ENCODE measurements around the gene VIPR1. TPM values are rescaled to one million over a fixed set of nuclear protein-coding genes. Genes with fewer than 3 reads are reported as not detected.

Gene VIPR1, protein sequence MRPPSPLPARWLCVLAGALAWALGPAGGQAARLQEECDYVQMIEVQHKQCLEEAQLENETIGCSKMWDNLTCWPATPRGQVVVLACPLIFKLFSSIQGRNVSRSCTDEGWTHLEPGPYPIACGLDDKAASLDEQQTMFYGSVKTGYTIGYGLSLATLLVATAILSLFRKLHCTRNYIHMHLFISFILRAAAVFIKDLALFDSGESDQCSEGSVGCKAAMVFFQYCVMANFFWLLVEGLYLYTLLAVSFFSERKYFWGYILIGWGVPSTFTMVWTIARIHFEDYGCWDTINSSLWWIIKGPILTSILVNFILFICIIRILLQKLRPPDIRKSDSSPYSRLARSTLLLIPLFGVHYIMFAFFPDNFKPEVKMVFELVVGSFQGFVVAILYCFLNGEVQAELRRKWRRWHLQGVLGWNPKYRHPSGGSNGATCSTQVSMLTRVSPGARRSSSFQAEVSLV
- total RNA-seq (2022) (16.6 and 19.2 TPM in 2 replicates), Bru-seq, nascent RNA (percentile 44 among the genes with signal in this experiment), BruChase-seq, experiment 1, labeled RNA remaining after a 6-hour chase (percentile 49 among the genes with signal in this experiment), BruChase-seq, experiment 2, labeled RNA remaining after a 2-hour chase (percentile 50 among the genes with signal in this experiment)
- long read RNA-seq, transcript VIPR1-201 (13 exons, 2,773 nt) = major isoform, 5 of 17 reads
- long read RNA-seq, partial matches to known transcripts = 3 of 17 reads
- long read RNA-seq, other reads (novel, unspliced or antisense) = 7 of 17 reads

DNA sequence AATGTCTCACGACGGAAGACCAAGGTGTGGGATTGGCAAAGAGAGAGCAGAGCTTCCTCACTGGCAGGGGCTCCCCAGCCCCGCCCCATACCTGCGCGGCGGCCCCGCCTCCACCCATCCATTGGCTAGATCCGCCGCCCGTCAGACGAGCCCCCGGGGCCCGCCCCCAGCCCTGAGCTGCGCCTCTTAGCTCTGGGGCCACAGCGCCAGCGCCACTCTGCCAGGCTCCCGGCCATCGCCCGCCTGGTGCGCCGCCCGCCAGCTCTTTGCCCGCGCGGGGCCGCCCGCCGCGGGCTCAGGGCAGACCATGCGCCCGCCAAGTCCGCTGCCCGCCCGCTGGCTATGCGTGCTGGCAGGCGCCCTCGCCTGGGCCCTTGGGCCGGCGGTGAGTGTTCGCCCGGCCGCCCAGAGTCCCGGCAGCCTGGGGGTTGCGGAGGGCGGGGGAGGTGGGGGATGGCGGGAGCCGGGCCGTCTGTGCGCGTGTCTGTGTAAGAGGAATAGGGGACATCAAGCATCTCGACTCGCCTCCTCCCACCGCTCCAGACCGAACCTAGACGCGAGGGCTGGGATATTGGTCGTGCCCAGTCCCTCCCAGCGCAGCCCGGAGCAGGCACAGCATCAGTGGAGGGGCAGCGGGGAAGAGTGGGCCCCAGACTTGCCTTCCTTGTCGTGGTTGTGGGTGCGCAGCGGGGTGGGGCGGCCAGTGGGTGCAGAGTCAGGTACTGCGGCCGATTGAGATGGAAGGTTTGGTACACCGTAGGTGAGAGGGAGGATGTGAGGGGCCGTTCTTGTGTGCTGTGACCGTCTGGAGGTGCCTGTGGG is at the start of gene VIPR1:
Gene VIPR1, plus strand, starts transcription at position 215 of the 822 bp plus-strand sequence. Its CDS starts 93 bp downstream, at position 308.
- H3K4me3 Mint-ChIP-seq (ENCODE audit: low read depth, unreplicated experiment) = peak within 1 kb of the TSS; percentile 80
- BruUV-seq (replicated peaks) = no TSS peak
- H3K27me3 Mint-ChIP-seq (ENCODE audit: unreplicated experiment) = peaks cover 18% of the 10 kb centered on the region

DNA sequence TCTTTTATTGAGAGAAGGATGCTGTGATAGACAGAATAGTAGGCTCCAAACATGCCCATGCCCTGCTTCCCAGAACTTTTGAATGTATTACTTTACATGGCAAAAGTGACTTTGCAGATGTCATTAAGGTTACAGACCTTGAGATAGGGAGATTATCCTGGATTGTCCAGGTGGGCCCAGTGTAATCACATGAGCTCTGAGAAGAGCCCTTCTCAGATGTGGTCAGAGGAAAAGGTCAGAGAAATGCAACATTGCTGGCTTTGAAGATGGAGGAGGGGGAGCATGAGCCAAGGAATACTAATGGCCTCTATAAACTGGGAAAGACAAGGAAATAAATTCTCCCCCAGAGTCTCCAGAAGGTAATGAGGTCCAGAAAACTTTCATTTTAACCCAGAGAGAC is 46.2 kb upstream of the VIPR1 start:
- TF ChIP-seq, protein P1, sequence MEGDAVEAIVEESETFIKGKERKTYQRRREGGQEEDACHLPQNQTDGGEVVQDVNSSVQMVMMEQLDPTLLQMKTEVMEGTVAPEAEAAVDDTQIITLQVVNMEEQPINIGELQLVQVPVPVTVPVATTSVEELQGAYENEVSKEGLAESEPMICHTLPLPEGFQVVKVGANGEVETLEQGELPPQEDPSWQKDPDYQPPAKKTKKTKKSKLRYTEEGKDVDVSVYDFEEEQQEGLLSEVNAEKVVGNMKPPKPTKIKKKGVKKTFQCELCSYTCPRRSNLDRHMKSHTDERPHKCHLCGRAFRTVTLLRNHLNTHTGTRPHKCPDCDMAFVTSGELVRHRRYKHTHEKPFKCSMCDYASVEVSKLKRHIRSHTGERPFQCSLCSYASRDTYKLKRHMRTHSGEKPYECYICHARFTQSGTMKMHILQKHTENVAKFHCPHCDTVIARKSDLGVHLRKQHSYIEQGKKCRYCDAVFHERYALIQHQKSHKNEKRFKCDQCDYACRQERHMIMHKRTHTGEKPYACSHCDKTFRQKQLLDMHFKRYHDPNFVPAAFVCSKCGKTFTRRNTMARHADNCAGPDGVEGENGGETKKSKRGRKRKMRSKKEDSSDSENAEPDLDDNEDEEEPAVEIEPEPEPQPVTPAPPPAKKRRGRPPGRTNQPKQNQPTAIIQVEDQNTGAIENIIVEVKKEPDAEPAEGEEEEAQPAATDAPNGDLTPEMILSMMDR (IDR thresholded peaks at IDR 0.05; ENCODE audit: unreplicated experiment) = no peak
- Mint-ChIP-seq H3K9me3 (ENCODE audit: low read depth, unreplicated experiment) (peaks cover 5% of the 10 kb centered on the region), H3K4me3 (ENCODE audit: low read depth, unreplicated experiment) (no peak overlapping the region), H3K27me3 (ENCODE audit: unreplicated experiment) (no peaks in the 10 kb centered on the region), H3K4me1 (ENCODE audit: low read depth, unreplicated experiment) (no peaks in the 10 kb centered on the region), H3K36me3 (ENCODE audit: insufficient read depth, unreplicated experiment) (no peaks in the 10 kb centered on the region), H3K27ac (ENCODE audit: unreplicated experiment) (no peak overlapping the region)
- CTCF ChIA-PET = no interaction called here
- no TSS peak for BruUV-seq (replicated peaks)
- intact Hi-C loops (cut with micrococcal nuclease; ENCODE audit: unreplicated experiment) = loop anchor here (10.0 kb wide), 1 partner anchor 89 kb away; no protein-coding TSS in a partner anchor
- DNase-seq = no peak

More for the DNA sequence above, at the start of gene VIPR1:
- H3K4me1 Mint-ChIP-seq (ENCODE audit: low read depth, unreplicated experiment) = peaks cover 34% of the 10 kb centered on the region
- CTCF ChIA-PET = interaction anchor here (0.5 to 1.2 kb wide), 12 partner anchors 11 to 410 kb away, joined by 3 to 9 read pairs (median 4); no protein-coding TSS in a partner anchor
- peaks cover 21% of the 10 kb centered on the region for H3K36me3 Mint-ChIP-seq (ENCODE audit: insufficient read depth, unreplicated experiment)
- intact Hi-C loops (cut with micrococcal nuclease; ENCODE audit: unreplicated experiment) = no loop called here
- DNase-seq = peak; percentile 97
- TF ChIP-seq, protein P1 (IDR thresholded peaks at IDR 0.05; ENCODE audit: unreplicated experiment) = no peak
- H3K9me3 Mint-ChIP-seq (ENCODE audit: low read depth, unreplicated experiment) = no peaks in the 10 kb centered on the region
- H3K27ac Mint-ChIP-seq (ENCODE audit: unreplicated experiment) = peak within 1 kb of the TSS; percentile 72

DNA sequence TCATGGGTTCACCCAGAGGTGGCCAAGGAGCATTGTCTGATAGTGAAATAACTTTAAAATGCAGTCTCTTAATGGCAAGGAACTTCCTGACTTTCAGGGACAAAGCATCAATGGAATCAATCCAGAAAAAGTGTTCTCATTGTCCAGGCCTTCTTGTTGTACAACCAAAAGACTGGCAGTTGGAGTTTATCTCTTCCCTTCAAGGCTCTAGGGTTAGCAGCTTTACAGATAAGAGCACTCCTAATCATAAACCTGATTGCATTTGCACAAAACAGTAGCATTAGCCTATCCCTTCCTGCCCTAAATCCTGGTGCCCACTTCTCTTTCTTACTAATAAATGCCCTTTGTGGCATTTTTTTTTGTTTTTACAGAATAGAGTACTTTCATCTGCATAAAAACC is 43.3 kb upstream of the VIPR1 start:
- CTCF ChIA-PET = no interaction called here

More for the DNA sequence above, 43.3 kb upstream of the VIPR1 start:
- no peak for DNase-seq
- Mint-ChIP-seq H3K4me3 (ENCODE audit: low read depth, unreplicated experiment) (no peak overlapping the region), H3K27ac (ENCODE audit: unreplicated experiment) (no peak overlapping the region), H3K27me3 (ENCODE audit: unreplicated experiment) (no peaks in the 10 kb centered on the region), H3K9me3 (ENCODE audit: low read depth, unreplicated experiment) (peaks cover 2% of the 10 kb centered on the region), H3K4me1 (ENCODE audit: low read depth, unreplicated experiment) (no peaks in the 10 kb centered on the region), H3K36me3 (ENCODE audit: insufficient read depth, unreplicated experiment) (no peaks in the 10 kb centered on the region)
- no TSS peak for BruUV-seq (replicated peaks)
- TF ChIP-seq, protein P1 (IDR thresholded peaks at IDR 0.05; ENCODE audit: unreplicated experiment) = no peak
- intact Hi-C loops (cut with micrococcal nuclease; ENCODE audit: unreplicated experiment) = loop anchor here (10.0 kb wide), 1 partner anchor 86 kb away; no protein-coding TSS in a partner anchor
